GM19099 (cell line): Measurements from ENCODE around the gene GPSM1.

Experiments used
- POLR2A ChIP-seq: IDR thresholded peaks from 3 replicates; pipeline ENCODE4 v1.6.1; 2011; ENCODE audit warnings: low read depth; ENCODE audit not compliant: insufficient read length; ENCODE audit errors: extremely low read depth

GPSM1 gene

DNA sequence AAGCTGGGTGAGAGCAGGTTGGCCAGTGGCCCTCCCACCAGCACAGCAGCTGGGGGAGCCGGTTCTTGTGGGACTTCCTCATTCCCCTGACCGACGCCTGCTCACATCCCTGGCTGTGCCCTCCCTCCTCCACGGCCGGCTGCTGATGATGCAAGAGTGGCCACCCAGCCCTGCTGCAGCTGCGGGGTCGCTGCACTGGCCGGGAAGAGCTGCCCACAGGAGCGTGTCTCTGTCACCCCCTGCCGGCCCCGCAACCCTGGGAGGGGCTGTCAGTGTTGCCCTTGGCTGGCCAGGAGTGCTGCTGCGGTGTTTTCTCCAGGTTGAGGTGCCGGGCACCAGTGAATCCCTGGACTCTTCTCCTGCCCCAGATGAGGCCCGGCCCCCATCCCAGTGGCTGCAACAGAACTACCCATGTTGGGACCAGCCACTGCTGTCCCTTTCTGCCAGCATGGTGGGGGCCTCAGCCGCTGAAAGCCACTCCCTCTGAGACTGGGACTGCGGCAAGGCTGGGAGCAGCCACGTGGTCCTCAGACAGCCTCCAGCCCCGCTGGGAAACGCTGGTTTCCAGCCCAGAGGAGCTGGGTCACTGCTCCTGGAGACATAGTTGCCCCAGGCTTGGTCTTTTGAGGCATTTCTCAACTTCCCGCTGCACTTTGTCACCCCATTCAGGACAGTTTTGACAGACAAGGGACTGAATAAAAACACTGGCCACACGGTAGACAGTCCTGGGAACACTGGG lies 45.4 kb downstream of the GPSM1 start:
- TF ChIP-seq POLR2A: no peak

GRCh38 chr9:136373300-136374182 lies 46.2 kb downstream of the GPSM1 start, which contains the start of gene CARD9:
Gene CARD9 (minus strand): TSS chr9:136373669. CDS start chr9:136372078, 1,591 bp downstream.
- TF ChIP-seq POLR2A: no peak

DNA sequence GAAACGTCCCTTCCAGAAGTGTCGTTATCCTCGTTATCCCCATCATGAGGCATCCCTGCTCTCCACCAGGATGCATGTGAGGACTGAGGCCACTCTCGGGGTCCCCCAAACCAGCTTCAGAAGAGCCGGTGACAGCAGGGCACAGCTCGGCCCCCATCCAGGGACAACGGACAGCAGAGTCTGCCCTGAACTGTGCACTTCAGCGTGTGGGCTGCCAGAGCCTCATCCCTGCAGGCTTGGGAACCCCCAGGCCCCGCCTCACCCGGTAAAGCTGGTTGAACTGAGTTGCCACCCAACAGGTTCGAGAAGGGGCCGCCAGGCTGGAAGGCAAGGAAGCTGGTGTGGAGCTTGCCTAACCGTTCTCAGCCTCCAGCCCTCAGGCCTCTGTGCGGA lies 46.8 kb downstream of the GPSM1 start:
- no peak for TF ChIP-seq POLR2A

GRCh38 chr9:136375096-136375495 lies 47.8 kb downstream of the GPSM1 start:
- no peak for TF ChIP-seq POLR2A

- no peak for TF ChIP-seq POLR2A
Observed at GRCh38 chr9:136376457-136376856, 49.1 kb downstream of the GPSM1 start.

- no peak for TF ChIP-seq POLR2A
Observed at GRCh38 chr9:136377341-136378169, 50.2 kb downstream of the GPSM1 start.

DNA sequence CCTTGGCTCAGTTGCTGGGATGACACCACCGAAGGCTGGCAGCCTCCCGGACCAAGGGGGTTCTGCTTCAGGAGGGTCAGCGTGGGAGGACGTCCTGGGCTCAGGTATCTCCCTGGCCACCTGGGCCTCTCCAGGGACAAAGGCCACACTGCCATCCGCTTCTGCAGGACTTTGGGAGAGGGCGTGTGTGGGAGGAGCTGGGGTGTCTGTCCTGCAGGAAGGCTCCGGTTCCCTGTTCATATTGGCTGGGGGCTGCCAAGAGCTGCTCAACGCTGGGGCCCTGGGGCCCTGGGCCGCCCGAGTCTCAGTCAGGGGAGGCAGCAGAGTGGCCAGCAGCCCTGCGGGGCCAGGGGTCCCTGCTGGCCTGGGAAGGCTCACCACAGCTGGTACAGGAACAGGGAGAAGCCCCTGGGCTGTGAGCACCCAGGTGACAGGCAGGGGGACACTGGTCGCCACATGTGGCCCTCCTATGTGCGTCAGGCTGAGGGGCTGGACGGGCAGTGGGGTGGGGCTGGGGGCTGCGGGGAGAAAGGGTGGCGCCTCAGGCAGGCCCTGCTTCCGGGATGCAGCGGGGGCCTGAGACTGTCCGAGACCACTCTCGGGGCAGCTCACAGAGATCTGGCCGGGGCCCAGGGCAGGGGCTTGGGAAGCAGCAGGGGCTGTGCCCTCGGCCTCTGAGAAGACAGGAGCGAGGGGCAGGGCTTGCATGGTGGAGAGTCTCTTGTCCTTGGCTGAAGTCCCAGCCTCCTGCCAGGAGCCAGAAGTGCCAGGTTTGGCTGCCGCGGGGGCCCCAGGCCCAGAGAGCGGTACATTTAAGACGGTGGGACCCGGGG lies 51.0 kb downstream of the GPSM1 start:
- TF ChIP-seq POLR2A: no peak

- no peak for TF ChIP-seq POLR2A
Observed at GRCh38 chr9:136379003-136379287, 51.6 kb downstream of the GPSM1 start.

DNA sequence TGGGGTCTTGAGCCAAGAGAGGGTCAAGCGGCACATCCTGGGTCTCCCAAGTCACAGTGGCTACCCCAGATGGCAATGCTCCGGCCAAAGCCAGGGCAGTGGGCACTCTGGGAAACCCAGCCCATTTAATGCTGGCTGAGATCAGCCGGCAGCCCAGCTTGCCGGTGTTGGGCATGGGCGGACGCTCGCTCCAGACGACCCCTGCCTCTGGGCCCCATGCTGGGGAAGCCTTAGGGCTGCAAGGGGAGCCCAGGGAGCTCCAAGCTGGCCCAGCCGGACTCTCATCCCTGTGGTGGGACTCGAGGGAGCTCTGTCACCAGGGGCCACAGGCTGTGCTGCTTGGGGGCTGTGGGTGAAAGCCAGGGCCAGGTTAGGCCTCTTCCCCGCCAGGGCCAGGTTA lies 52.1 kb downstream of the GPSM1 start:
- TF ChIP-seq POLR2A: no peak

- TF ChIP-seq POLR2A: no peak
Observed at GRCh38 chr9:136379891-136380290, 52.6 kb downstream of the GPSM1 start.

DNA sequence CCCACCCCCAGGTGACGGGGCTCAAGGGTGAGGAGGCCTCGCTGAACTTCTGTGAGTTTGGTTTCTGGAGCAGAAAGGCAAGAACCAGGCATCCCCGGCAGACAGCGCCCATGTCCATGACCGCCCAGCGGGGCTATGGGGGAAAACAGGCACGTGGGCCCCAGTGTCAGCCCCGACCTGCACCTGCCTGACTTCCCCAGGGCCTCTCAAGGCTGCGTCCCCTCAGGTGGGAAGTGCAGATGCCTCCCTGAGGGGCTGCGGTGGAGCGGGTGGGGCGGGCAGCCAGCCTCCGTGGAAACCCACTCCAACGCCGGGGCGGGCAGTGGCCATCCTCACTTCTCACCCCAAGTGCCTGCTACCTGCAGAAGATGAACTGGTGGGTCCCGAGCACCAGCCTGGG lies 53.0 kb downstream of the GPSM1 start:
- TF ChIP-seq POLR2A: no peak

DNA sequence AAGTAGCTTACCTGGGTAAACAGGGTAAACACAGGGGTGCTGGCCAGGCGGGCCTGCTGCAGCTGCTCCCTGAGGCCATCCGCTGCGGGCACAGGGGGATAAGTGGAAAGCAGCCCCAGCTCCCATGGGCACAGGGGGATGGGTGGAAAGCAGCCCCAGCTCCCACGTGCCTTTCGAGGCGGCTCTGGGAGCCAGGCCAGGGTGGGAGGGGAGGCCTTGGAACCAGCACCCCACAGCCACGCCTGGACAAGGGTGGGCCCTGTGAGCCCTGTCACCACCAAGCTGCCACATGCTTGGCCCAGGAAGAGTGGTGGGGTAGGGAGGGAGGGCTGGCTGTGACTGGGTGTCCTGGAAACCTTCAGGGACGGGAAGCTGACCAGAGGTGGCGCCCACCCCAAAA lies 54.0 kb downstream of the GPSM1 start:
- TF ChIP-seq POLR2A: no peak

GRCh38 chr9:136381966-136382513 lies 54.7 kb downstream of the GPSM1 start:
- TF ChIP-seq POLR2A: no peak

- no peak for TF ChIP-seq POLR2A
Observed at GRCh38 chr9:136383436-136383835, 56.1 kb downstream of the GPSM1 start.

DNA sequence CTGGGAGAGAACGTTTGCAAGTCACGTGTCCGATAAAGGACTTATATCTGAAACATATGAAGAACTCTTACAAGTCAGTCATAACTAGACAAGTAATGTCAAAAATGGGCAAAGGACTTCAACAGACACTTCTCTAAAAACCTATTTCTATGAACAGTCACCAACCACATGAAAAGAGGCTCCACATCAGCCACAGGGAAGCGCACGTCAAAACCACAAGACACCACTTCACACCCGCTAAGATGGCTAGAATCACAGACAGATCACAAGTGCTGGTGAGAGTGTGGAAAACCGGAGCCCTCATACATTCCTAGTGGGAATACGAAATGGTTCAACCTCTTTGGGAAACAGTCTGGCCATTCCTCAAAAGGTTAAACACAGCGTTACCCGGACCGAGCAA lies 57.7 kb downstream of the GPSM1 start:
- TF ChIP-seq POLR2A: no peak

- no peak for TF ChIP-seq POLR2A
Observed at GRCh38 chr9:136386018-136386417, 58.7 kb downstream of the GPSM1 start.
